IMR-90 (cell line): ENCODE results near the gene DDX10. TPM values are rescaled to one million over a fixed set of nuclear protein-coding genes. Genes with fewer than 3 reads are reported as not detected.
A peak's percentile ranks its signal among the peaks of the same experiment; 100 is the strongest.

Experiments
- ATAC-seq: fragments of 200-7000 bp; cut with Tn5 transposase; 2 replicates; pipeline ENCODE4 v1.9.1; 2020; ENCODE audit warnings: low read depth, mild to moderate bottlenecking, moderate library complexity
- BruUV-seq: library from RNA; stranded (reverse); fragments of 400-500 nt; replicated peaks from 2 replicates; lab custom pipeline; 2021; lab: Mats Ljungman, UMichigan
- CTCF ChIA-PET: fragments of 300-600 bp; formaldehyde crosslinking; extraction: SDS; loops from one replicate; lab custom pipeline; 2021; ENCODE audit warnings: antibody characterized with exemption; lab: Yijun Ruan, JAX
- POLR2A ChIA-PET: fragments of 300-600 bp; sonication (Branson Sonifier 250); formaldehyde crosslinking; loops from one replicate; lab custom pipeline; 2022; ENCODE audit warnings: antibody characterized with exemption; ENCODE audit not compliant: unreplicated experiment; lab: Charles Lee
- DNase-seq: peaks from one replicate; pipeline ENCODE4 v3.0.0; 2013
- H2AFZ ChIP-seq: replicated peaks from 2 replicates; pipeline ENCODE3; 2013; ENCODE audit warnings: low read length, mild to moderate bottlenecking; ENCODE audit not compliant: poor library complexity
- H2AK5ac ChIP-seq: 2 replicates; pipeline ENCODE4 v1.6.1; 2013; ENCODE audit warnings: low read depth, low read length, inconsistent platforms
- H2AK9ac ChIP-seq: replicated peaks from 2 replicates; pipeline ENCODE3; 2013; ENCODE audit warnings: mild to moderate bottlenecking, low read depth, low read length, moderate library complexity; ENCODE audit not compliant: poor library complexity
- H2BK120ac ChIP-seq: 2 replicates; pipeline ENCODE4 v1.6.1; 2013; ENCODE audit warnings: low read depth, low read length, inconsistent platforms
- H2BK15ac ChIP-seq: 3 replicates; pipeline ENCODE4 v1.6.1; 2013; ENCODE audit warnings: low read depth, low read length, inconsistent platforms
- H2BK20ac ChIP-seq: 2 replicates; pipeline ENCODE4 v1.6.1; 2013; ENCODE audit warnings: low read depth, mild to moderate bottlenecking, inconsistent platforms, low read length, moderate library complexity
- H2BK5ac ChIP-seq: 2 replicates; pipeline ENCODE4 v1.6.1; 2013; ENCODE audit warnings: mild to moderate bottlenecking, low read depth, low read length, inconsistent platforms; ENCODE audit not compliant: poor library complexity, severe bottlenecking
- H3K14ac ChIP-seq: replicated peaks from 2 replicates; pipeline ENCODE4 v1.6.1; 2013; ENCODE audit warnings: low read depth, low read length, inconsistent platforms
- H3K18ac ChIP-seq: 2 replicates; pipeline ENCODE4 v1.6.1; 2013; ENCODE audit warnings: low read depth, low read length, control low read depth
- H3K23ac ChIP-seq: 2 replicates; pipeline ENCODE4 v1.6.1; 2013; ENCODE audit warnings: low read depth, low read length, inconsistent platforms
- H3K27ac ChIP-seq: 2 replicates; pipeline ENCODE4 v1.5.1; 2013; ENCODE audit warnings: mild to moderate bottlenecking, control low read depth, low read length; ENCODE audit not compliant: insufficient read depth
- H3K27me3 ChIP-seq: 2 replicates; pipeline ENCODE4 v1.6.1; 2013; ENCODE audit warnings: low read length; ENCODE audit not compliant: control insufficient read depth, insufficient read depth
- H3K36me3 ChIP-seq: 2 replicates; pipeline ENCODE4 v1.6.1; 2013; ENCODE audit warnings: low read length, mixed read lengths; ENCODE audit not compliant: control insufficient read depth, insufficient read depth
- H3K4ac ChIP-seq: 2 replicates; pipeline ENCODE4 v1.6.1; 2013; ENCODE audit warnings: low read depth, low read length, inconsistent platforms
- H3K4me1 ChIP-seq: 2 replicates; pipeline ENCODE4 v1.6.1; 2013; ENCODE audit warnings: low read length, mixed read lengths; ENCODE audit not compliant: control insufficient read depth, insufficient read depth
- H3K4me2 ChIP-seq: 2 replicates; pipeline ENCODE4 v1.6.1; 2013; ENCODE audit warnings: low read depth, mild to moderate bottlenecking, control low read depth, low read length, moderate library complexity
- H3K4me3 ChIP-seq: 2 replicates; pipeline ENCODE4 v1.5.1; 2013; ENCODE audit warnings: low read depth, mild to moderate bottlenecking, control low read depth, low read length, moderate library complexity; ENCODE audit not compliant: insufficient read depth
- H3K56ac ChIP-seq: 2 replicates; pipeline ENCODE4 v1.6.1; 2013; ENCODE audit warnings: low read length, inconsistent platforms; ENCODE audit not compliant: insufficient read depth; ENCODE audit errors: extremely low read depth
- H3K79me1 ChIP-seq, 2 experiments: 2 replicates each; pipeline ENCODE4 v1.6.1; 2013; ENCODE audit warnings: low read length in 2 of 2, inconsistent platforms in 1 of 2, low read depth in 1 of 2
- H3K9ac ChIP-seq: 2 replicates; pipeline ENCODE4 v1.6.1; 2013; ENCODE audit warnings: low read depth, low read length, control low read depth
- H3K9me1 ChIP-seq: 2 replicates; pipeline ENCODE4 v1.6.1; 2013; ENCODE audit warnings: low read length, inconsistent platforms; ENCODE audit not compliant: insufficient read depth
- H3K9me3 ChIP-seq: 2 replicates; pipeline ENCODE4 v1.6.1; 2013; ENCODE audit warnings: low read length; ENCODE audit not compliant: control insufficient read depth, insufficient read depth
- H4K20me1 ChIP-seq: 2 replicates; pipeline ENCODE4 v1.6.1; 2013; ENCODE audit warnings: low read length, inconsistent platforms; ENCODE audit not compliant: insufficient read depth
- H4K5ac ChIP-seq: 2 replicates; pipeline ENCODE4 v1.6.1; 2013; ENCODE audit warnings: mild to moderate bottlenecking, low read depth, low read length, control low read depth
- H4K8ac ChIP-seq, 2 experiments: 2 replicates each; pipeline ENCODE4 v1.6.1; 2013; ENCODE audit warnings: low read depth in 2 of 2, low read length in 2 of 2, control low read depth in 1 of 2, inconsistent platforms in 1 of 2
- H4K91ac ChIP-seq: 2 replicates; pipeline ENCODE4 v1.6.1; 2013; ENCODE audit warnings: low read depth, low read length, inconsistent platforms; ENCODE audit not compliant: insufficient read depth
- BHLHE40 ChIP-seq: fragments of 150-350 bp; IDR thresholded peaks from 2 replicates; pipeline ENCODE4 v1.6.1; 2016; ENCODE audit warnings: mild to moderate bottlenecking, low read depth, low read length
- CEBPB ChIP-seq: IDR thresholded peaks from 2 replicates; pipeline ENCODE4 v1.6.1; 2012; ENCODE audit warnings: low read depth, low read length, improper control_type of control experiment
- CHD1 ChIP-seq: IDR thresholded peaks from 2 replicates; pipeline ENCODE4 v1.6.1; 2012; ENCODE audit warnings: low read depth, low read length, improper control_type of control experiment
- MAFK ChIP-seq: IDR thresholded peaks from 2 replicates; pipeline ENCODE4 v1.6.1; 2012; ENCODE audit warnings: low read depth, low read length, improper control_type of control experiment
- MAZ ChIP-seq: IDR thresholded peaks from 2 replicates; pipeline ENCODE4 v1.6.1; 2012; ENCODE audit warnings: low read depth, mild to moderate bottlenecking, low read length, improper control_type of control experiment, moderate library complexity, borderline replicate concordance
- MXI1 ChIP-seq: IDR thresholded peaks from 2 replicates; pipeline ENCODE4 v1.6.1; 2012; ENCODE audit warnings: low read depth, mild to moderate bottlenecking, low read length, moderate library complexity, borderline replicate concordance
- POLR2A ChIP-seq: IDR thresholded peaks from 2 replicates; pipeline ENCODE4 v1.6.1; 2012; ENCODE audit warnings: mild to moderate bottlenecking, low read depth, low read length
- RAD21 ChIP-seq: IDR thresholded peaks from 2 replicates; pipeline ENCODE4 v1.6.1; 2012; ENCODE audit warnings: low read length, improper control_type of control experiment
- RCOR1 ChIP-seq: IDR thresholded peaks from 2 replicates; pipeline ENCODE4 v1.6.1; 2012; ENCODE audit warnings: mild to moderate bottlenecking, low read length, improper control_type of control experiment; ENCODE audit not compliant: insufficient replicate concordance
- RFX5 ChIP-seq: IDR thresholded peaks from 2 replicates; pipeline ENCODE4 v1.8.0; 2012; ENCODE audit warnings: low read depth, mild to moderate bottlenecking, low read length, moderate library complexity
- WGBS, 2 experiments: methylation state at CpG; one replicate each; pipeline versions ENCODE4 v1.1.5 to v1.1.7; 2013; ENCODE audit warnings: missing lambda C conversion rate in 2 of 2; ENCODE audit not compliant: insufficient read length in 1 of 2; ENCODE audit errors: extremely low coverage in 2 of 2; 5-methylcytosine and 5-hydroxymethylcytosine counted together
- dilution Hi-C: fragments of 300-500 bp; cut with HindIII; formaldehyde crosslinking; loops from one replicate; pipeline ENCODE4 v1.14.3; 2018; ENCODE audit warnings: low sequenced_read_pairs; ENCODE audit not compliant: unreplicated experiment
- in situ Hi-C: fragments of 300-500 bp; cut with MboI; formaldehyde crosslinking; loops from 3 replicates; pipeline ENCODE4 v1.14.3; 2019; ENCODE audit warnings: low sequenced_read_pairs, inconsistent platforms, mixed read lengths
- intact Hi-C: fragments of 100-400 bp; cut with micrococcal nuclease; formaldehyde crosslinking; loops from 2 replicates; pipeline ENCODE4 v1.10.0; 2022
- polyA plus RNA-seq, 3 experiments: library from polyadenylated mRNA; depleted of rRNA; stranded (reverse); fragments of >200 nt; gene quantifications; 2 replicates each; pipeline ENCODE4 v1.2.3, GENCODE V29; 2012; ENCODE audit warnings: low replicate concordance in 1 of 3
- total RNA-seq: library from RNA; depleted of rRNA; stranded (reverse); fragments of >200 nt; gene quantifications from 2 replicates; pipeline ENCODE4 v1.2.3, GENCODE V29; 2012
- TF ChIP-seq, protein P1 (sequence below): fragments of 150-350 bp; IDR thresholded peaks from 2 replicates; pipeline ENCODE4 v1.6.1; 2017; ENCODE audit warnings: mild to moderate bottlenecking, antibody characterized with exemption, low read length, low read depth
- TF ChIP-seq, protein P2 (sequence below): conservative IDR thresholded peaks from 2 replicates; pipeline ENCODE4 v1.5.1; 2012; ENCODE audit warnings: mild to moderate bottlenecking, low read depth, low read length, improper control_type of control experiment

The DDX10 gene
- total and polyA plus RNA-seq, 2 of the 4 experiments (the other 2 are of a cell fraction) = 20.0 to 31.9 TPM

DNA sequence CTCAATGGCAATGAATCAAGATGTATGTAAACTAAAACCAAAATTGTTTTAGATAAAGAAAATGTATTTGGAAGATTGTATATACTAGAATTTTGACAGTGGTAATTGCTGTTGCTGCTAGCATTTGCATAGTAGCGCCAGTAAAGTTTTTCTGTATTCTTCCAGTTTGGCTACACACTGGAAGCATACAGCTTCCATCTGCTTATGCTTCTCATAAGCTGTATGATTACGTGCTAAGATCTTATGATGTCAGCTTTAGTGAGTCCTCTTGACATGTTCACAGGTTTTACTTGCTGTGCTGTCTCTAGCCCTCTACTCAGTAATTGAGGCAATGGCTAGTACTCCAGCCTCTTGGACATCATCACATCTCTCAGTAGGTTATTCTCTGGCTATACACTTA lies 256.3 kb downstream of the DDX10 start:
- intact Hi-C loops = no loop called here
- Histone ChIP-seq H3K23ac (no peak overlapping the region), H2BK120ac (peak overlapping the region; percentile 3; the same call in 1 of the 2 replicates), H4K91ac (0 out of 2 replicates have a peak overlapping the region, but pooled peaks have one; percentile 3), H3K79me1 (peaks cover 3 to 13% of the 10 kb centered on the region in 2 experiments; a peak in 2 of 4 replicates), H3K4me1 (peaks cover 9% of the 10 kb centered on the region; the same call in 1 of the 2 replicates), H2AK5ac (0 out of 2 replicates have a peak overlapping the region, but pooled peaks have one; percentile 23), H3K4me3 (no peak overlapping the region), H3K9me1 (no peaks in the 10 kb centered on the region; the same call in none of the 2 replicates), H2BK20ac (no peak overlapping the region; the same call in 1 of the 2 replicates), H2BK5ac (no peak overlapping the region), H3K4ac (no peak overlapping the region), H3K27me3 (no peaks in the 10 kb centered on the region), H2AK9ac (no peak overlapping the region), H2BK15ac (0 out of 3 replicates have a peak overlapping the region, but pooled peaks have one; percentile 25), H2AFZ (no peak overlapping the region), H4K5ac (peak overlapping the region; percentile 42; the same call in 1 of the 2 replicates), H3K36me3 (no peaks in the 10 kb centered on the region), H3K4me2 (no peak overlapping the region), H3K9me3 (no peaks in the 10 kb centered on the region), H3K14ac (no peak overlapping the region), H3K27ac (no peak overlapping the region), H3K56ac (no peak overlapping the region), H4K20me1 (no peaks in the 10 kb centered on the region), H3K9ac (no peak overlapping the region), H4K8ac (no peak overlapping the region), H3K18ac (no peak overlapping the region)
- ATAC-seq = no peak
- ChIA-PET CTCF (no interaction called here), POLR2A (no interaction called here)
- WGBS, 2 experiments = 43% methylated on average over 1 of the region's 2 CpGs; no CpG with 5 or more reads in 1 of the 2 experiments
- BruUV-seq = no TSS peak
- TF ChIP-seq MAZ (no peak), RAD21 (no peak), POLR2A (no peak), RCOR1 (no peak), RFX5 (no peak), CHD1 (no peak), MXI1 (no peak), MAFK (no peak), CEBPB (no peak), BHLHE40 (no peak)
- TF ChIP-seq, protein P1, sequence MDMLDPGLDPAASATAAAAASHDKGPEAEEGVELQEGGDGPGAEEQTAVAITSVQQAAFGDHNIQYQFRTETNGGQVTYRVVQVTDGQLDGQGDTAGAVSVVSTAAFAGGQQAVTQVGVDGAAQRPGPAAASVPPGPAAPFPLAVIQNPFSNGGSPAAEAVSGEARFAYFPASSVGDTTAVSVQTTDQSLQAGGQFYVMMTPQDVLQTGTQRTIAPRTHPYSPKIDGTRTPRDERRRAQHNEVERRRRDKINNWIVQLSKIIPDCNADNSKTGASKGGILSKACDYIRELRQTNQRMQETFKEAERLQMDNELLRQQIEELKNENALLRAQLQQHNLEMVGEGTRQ = no peak
- TF ChIP-seq, protein P2, sequence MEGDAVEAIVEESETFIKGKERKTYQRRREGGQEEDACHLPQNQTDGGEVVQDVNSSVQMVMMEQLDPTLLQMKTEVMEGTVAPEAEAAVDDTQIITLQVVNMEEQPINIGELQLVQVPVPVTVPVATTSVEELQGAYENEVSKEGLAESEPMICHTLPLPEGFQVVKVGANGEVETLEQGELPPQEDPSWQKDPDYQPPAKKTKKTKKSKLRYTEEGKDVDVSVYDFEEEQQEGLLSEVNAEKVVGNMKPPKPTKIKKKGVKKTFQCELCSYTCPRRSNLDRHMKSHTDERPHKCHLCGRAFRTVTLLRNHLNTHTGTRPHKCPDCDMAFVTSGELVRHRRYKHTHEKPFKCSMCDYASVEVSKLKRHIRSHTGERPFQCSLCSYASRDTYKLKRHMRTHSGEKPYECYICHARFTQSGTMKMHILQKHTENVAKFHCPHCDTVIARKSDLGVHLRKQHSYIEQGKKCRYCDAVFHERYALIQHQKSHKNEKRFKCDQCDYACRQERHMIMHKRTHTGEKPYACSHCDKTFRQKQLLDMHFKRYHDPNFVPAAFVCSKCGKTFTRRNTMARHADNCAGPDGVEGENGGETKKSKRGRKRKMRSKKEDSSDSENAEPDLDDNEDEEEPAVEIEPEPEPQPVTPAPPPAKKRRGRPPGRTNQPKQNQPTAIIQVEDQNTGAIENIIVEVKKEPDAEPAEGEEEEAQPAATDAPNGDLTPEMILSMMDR = no peak
- DNase-seq = no peak
- dilution Hi-C loops = no loop called here
- in situ Hi-C loops = no loop called here
